Sigmoid colon (tissue), 4 donors: ENCODE data around the gene MAP4K4.

Experiments
- POLR2A ChIP-seq, 2 donors: fragments of 450-650 bp; IDR thresholded peaks; one replicate each; pipeline ENCODE4 v1.6.1; 2016; ENCODE audit warnings: antibody characterized with exemption in 2 of 2, mild to moderate bottlenecking in 2 of 2, moderate library complexity in 2 of 2
- POLR2AphosphoS5 ChIP-seq, 4 donors: sonication (generic); formaldehyde crosslinking; IDR thresholded peaks; one replicate each; pipeline ENCODE4 v1.6.1; 2017; ENCODE audit warnings: antibody characterized with exemption in 4 of 4
- TF ChIP-seq, protein P1 (sequence below), 4 experiments: fragments of 450-650 bp in 3 of 4; fragments of 200-600 bp in 1 of 4; IDR thresholded peaks; one replicate each; pipeline ENCODE4 v1.5.1; 2016 to 2019; ENCODE audit warnings: antibody characterized with exemption in 4 of 4, mild to moderate bottlenecking in 3 of 4, moderate library complexity in 2 of 4

DNA sequence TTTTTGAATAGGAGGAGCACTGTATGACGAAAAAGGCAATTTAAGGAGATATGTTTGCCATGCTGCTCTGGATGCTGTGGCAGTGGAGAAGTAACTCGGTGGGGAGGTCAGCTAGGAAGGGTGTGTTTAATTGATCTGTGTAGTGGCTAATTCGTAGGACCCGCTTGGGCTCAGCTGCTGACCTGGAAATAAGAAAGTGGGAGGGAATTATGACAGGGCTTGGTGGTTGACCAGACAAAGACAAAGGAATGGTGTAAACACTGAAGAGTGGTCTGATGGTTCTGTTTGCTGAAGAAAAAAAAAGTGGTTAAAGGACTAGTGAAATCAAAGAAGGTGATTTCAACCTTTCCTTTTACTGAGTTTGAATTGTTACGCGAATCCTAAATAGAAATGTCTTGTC is 146.0 kb downstream of the MAP4K4 start:
- no peak for TF ChIP-seq POLR2AphosphoS5 (IDR thresholded peaks at IDR 0.05)
- TF ChIP-seq, protein P1, sequence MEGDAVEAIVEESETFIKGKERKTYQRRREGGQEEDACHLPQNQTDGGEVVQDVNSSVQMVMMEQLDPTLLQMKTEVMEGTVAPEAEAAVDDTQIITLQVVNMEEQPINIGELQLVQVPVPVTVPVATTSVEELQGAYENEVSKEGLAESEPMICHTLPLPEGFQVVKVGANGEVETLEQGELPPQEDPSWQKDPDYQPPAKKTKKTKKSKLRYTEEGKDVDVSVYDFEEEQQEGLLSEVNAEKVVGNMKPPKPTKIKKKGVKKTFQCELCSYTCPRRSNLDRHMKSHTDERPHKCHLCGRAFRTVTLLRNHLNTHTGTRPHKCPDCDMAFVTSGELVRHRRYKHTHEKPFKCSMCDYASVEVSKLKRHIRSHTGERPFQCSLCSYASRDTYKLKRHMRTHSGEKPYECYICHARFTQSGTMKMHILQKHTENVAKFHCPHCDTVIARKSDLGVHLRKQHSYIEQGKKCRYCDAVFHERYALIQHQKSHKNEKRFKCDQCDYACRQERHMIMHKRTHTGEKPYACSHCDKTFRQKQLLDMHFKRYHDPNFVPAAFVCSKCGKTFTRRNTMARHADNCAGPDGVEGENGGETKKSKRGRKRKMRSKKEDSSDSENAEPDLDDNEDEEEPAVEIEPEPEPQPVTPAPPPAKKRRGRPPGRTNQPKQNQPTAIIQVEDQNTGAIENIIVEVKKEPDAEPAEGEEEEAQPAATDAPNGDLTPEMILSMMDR (IDR thresholded peaks at IDR 0.05): no peak
- no peak for TF ChIP-seq POLR2A (IDR thresholded peaks at IDR 0.05)
